Subcutaneous adipose tissue (tissue), 4 donors: ENCODE data around the gene GK2. TPM values are rescaled to one million over a fixed set of nuclear protein-coding genes. Genes with fewer than 3 reads are reported as not detected.

ENCODE experiments used
- CTCF ChIP-seq: fragments of 450-650 bp; IDR thresholded peaks from one replicate; pipeline ENCODE4 v1.5.1; 2016; ENCODE audit warnings: low read depth, mild to moderate bottlenecking, control low read depth, antibody characterized with exemption, moderate library complexity
- total RNA-seq, 4 donors: library from RNA; depleted of rRNA; stranded (reverse); fragments of >200 nt; gene quantifications; one replicate each; pipeline ENCODE4 v1.1.0, GENCODE V29; 2016

GK2 gene
- total RNA-seq, 4 donors from 2014 or later, result not detected

- TF ChIP-seq CTCF, result no peak
These were observed 31.5 kb upstream of the GK2 start for GRCh38 chr4:79439489-79439888.

GRCh38 chr4:79431839-79432238, 23.8 kb upstream of the GK2 start:
- TF ChIP-seq CTCF, result no peak

GRCh38 chr4:79429113-79429903, 21.3 kb upstream of the GK2 start:
- TF ChIP-seq CTCF, result no peak

GRCh38 chr4:79426989-79427388, 19.0 kb upstream of the GK2 start:
- TF ChIP-seq CTCF, result no peak

GRCh38 chr4:79425586-79425985, 17.6 kb upstream of the GK2 start:
- TF ChIP-seq CTCF, result no peak

- TF ChIP-seq CTCF, result no peak
These were observed 13.5 kb upstream of the GK2 start for GRCh38 chr4:79421483-79421882.

- TF ChIP-seq CTCF, result no peak
These were observed 5.9 kb upstream of the GK2 start for GRCh38 chr4:79413886-79414285.
